HG03575 (cell line): ENCODE measurements around the gene CARTPT.

Experiments
- ATAC-seq: cut with Tn5 transposase; IDR thresholded peaks from one replicate; pipeline ENCODE4 v1.9.1; 2021; ENCODE audit not compliant: unreplicated experiment, insufficient number of reproducible peaks, low FRiP score; ENCODE audit errors: extremely low read depth

The CARTPT gene

DNA sequence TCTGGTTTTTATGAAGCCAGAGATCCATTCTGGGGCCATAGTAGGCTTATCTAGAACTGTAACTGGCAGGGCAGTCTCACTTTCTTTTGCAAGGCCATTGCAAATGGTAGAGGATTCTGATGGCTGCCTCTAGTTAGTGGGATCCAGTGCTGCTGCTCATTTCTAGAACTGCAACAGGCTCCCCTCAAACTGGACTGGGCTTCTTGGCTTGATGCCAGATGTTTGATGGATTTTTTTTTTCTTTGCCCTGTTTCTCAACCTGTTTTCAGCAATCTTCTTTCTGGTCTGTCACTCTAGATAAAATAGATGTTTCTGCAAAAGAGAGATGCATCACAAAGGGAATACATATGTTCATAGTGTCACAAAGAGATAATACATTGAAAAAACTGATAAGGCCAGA, 11.9 kb downstream of the CARTPT start:
- no peak for ATAC-seq

DNA sequence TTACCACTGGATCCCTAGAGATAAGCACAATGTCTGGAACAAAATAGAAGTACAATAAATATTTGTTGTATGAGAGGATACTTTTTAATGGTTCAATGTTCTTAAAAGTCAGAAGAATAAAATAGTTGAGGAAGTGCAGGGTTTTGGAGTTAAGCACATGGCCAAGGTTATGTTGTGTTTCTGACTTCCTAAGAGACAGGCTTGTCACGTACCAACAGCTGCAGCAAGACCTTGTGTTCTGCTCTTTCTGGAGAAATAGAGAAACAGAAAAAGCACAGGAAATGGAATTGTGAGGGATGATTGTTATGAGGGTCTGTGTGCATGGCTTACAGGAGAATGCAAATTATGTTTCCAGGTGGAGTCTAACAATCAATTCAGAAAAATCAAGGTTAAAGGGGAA, 12.9 kb downstream of the CARTPT start:
- ATAC-seq = no peak

DNA sequence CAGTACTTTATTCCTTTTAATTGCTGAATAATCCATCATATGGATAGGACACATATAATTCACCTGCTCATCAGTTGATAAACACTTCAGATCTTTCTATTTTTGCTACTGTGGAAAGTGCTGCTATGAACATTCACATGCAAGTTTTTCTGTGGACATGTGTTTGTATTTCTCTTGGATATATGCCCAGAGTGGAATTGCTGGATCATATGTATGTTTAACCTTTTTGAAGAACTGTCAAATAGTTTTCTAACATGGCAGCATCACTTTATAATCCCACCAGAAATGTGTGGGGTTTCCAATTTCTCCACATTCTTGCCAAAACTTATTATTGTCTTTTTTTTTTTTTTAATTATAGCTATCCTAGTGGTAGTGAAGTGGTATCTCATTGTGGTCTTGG, 15.1 kb downstream of the CARTPT start:
- ATAC-seq = no peak

DNA sequence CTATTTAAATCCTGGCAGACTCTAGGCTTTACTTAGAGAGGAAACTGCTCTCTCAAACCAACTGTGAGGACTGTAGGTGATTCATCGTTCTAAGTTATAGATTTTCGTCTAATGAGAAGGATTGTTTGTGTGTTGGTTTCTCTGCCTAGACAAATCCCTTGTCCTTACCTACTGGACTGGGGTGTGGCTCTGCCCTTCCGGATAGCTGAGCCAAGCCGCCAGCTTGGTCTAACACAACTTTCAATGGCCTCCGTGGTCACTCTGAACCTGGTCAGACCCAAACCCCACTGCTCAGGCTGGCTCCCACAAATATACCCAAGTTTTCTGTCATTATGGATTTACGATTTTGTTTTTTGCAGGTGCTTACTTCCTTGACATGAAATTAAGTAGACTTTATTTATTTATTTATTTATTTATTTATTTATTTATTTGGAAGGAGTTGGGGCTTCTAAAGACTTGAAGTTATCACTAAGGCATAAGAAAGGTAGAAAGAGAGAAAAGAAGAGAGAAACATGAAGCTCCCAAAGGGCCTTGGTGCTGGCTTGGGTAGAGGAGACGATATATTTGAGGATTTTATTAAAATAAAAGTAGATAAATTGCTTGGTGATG, 19.0 kb downstream of the CARTPT start:
- ATAC-seq = no peak

DNA sequence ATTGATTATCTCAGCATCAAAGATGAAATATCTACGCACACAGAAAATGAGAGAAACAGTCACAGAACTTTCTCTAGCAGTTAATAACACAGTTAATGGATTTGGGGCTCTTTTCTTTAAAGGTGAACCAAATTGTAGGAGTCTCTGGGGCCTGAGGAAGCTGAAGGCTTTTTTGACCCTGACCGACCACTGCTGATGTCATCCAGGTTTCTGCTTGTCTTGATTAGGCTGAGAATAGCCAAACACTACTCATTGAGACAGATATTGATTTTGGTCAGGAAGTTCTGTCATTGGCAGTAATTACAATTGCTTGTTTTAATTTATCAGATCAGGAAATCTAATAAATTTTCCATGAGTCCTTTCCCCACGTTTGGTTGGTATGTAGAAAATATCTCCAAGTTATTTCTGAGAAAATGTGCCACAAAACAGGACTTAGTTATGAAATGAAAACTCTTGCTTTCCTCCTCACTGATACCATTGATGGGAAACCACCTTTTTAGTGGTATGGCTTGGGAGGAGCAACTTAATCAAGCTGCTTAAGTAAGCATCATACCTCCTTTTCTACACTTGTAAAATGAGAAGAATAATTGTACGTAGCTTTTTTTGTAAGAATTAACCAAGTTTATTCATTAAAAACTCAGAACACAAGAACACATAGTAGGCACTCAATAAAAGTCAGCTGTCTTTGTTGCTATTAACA, 19.7 kb downstream of the CARTPT start:
- ATAC-seq = no peak

DNA sequence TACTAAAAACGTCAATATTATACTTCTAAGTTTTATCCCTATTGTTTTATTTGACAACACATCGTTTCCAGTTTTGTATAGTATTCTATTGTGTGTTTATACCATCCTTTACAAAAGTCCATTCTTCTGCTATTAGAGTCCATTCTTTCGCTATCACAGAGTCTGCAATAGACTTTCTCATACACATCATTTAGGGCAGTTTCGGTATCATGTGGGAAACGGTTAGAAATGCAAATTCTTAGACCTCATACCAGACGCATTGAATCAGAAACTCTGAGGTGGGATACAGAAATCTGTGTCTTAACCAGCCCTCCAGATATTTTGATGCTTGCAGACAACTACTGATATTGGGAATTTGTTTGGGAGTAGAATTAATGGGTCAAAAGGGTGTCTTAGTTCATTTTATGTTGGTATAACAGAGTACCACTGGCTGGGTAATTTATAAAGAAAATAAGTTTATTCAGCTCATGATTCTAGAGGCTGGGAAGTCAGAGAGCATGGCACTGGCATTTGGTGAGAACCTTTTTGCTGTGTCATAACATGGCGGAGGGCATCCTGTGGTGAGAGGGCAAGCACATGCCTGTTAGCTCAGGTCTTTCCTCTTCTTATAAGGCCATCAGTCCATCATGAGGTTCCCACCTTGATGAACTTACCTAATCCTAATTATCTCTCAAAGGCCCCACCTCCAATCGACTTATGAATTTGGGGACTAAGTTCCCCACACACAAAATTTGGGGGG, 21.1 kb downstream of the CARTPT start:
- ATAC-seq = peak; percentile 88

DNA sequence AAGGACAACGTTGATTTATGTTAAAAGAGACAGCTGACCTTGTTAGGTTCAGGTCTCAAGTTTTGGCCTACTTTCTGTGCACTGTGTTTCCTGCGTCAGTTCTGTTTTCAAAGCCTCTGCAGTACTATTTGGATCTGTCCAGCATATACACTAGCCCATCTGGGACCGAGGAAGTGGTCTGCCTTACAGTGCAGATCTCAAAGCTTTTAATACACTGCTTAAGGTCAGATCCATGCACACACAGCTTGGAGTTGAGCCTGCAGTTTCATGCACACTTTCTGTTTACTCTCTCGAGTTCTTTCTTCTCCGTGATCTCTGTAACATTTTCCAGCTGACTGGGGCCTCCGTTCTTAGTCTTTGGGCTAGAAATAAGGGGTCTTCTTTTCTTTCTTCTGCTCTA, 24.1 kb downstream of the CARTPT start:
- no peak for ATAC-seq

DNA sequence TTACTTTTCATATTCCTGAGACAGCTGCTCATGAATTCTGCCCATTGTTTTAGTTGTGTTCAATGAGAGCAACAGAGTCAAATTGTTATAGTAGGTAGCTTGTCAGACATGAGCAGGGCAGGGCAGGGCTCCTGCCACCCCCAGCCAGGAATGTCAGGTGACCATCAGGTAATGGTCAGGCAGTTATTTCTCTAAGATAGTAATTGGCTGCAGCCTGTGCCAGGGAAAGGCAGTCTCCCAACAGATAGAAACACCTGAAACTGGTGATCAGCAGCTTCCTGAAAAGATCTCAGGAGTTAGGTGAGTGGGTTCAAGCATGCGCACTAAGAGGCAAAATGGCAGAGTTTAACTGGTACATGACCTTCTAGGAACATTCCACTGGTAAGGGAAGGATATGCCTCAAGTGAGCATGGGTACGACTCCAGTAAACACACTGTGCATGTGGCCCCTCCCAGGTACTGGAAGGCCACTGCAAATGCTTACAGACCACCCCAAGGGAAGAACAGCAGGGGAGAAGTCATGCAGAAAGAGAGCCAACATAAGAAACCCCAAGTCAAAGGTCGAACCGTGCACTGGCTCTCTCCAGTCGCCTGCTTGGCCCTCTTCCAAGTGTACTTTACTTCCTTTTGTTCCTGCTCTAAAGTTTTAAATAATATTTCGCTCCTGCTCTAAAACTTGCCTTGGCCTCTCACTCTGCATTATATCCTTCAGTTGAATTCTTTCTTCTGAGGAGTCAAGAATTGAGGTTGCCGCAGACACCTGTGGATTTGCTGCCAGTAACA, 25.1 kb downstream of the CARTPT start:
- ATAC-seq = no peak

DNA sequence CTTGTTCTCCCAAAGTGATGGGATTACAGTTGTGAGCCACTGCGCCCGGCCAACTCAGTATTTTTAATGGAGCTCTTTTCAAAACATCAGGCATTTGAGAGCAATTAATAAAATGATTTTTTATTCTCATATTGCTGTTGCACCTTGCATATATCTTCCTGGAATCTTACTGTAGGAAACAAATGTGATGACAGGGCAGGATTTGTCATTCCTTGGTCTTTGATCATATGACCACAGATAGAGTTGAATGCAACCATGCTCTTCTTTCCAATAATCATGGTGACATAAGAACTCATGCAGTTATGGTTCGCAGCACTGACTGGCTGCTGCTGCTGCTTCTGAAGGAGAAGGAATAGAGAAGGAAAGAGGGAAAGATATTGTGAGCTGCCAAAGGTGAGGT, 28.1 kb downstream of the CARTPT start:
- no peak for ATAC-seq

DNA sequence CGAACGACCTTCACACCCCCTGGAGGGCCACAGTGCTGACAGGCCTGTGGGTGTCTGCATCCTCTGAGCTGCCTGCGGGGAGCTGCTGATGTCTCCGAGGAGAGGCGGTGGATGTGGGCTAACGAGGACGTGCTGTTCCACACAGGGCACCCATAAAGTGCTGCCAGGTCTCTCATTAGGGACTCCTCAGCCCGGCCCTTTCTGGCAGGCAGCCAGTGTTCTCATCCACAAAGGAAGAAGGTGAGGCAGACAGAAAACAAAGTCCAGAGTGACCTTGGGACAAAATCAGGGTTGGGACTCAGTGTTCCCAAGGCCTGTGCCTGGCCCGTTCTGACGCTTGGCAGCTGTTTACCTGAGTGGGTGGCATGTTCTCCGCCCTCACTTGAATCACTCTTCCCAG, 29.3 kb downstream of the CARTPT start:
- ATAC-seq = no peak

DNA sequence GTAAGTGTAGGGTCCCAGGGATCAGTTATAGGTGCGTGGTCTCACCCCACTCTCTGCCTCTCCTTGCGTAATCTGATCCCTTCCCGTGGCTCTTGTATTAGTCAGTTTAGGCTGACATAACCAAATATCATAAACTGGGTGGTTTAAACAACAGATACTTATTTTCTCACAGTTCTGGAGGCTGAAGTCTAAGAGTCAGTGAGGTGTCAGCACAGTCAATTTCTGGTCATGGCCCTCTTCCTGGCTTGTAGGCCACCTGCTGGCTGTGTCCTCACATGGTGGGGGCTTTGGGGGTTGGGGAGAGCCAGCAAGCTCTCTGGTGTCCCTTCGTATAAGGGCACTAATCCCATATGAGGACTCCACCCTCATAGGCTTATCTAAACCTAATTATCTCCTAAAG, 32.3 kb downstream of the CARTPT start:
- ATAC-seq = no peak

DNA sequence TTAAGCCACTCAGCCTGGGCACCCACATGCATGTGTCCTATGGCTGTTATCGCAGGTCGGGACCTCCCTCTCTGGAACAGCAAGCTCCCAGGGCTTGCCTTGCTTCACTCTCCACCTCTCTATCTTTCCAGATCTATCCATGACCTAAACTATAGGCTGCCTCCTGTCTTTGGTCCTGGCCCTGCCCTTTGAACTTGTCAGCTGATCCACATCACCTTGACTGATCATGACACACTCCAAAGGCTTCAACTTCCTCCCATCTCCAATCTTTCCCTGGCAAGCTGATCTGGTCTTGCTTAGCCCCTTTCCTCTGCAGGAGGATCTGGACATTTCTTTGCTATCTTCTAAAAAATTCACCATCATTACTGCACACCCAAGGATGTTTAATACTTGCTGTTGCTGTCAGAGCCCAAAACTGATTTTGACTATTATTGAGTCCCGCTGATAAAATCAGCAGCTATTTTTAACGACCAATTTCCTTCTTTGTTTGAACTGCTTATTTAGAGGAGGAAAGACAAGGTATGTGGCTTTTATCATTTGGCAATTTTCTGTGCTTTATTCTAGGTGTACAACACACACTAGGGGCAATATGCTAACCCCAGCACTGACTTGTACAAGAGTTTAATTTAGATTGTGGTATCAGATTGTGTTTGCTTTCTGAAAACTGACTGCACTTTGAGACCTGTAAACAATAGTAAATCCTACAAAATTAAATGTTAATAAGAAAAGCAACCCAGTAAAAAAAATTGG, 33.5 kb downstream of the CARTPT start:
- ATAC-seq = no peak

DNA sequence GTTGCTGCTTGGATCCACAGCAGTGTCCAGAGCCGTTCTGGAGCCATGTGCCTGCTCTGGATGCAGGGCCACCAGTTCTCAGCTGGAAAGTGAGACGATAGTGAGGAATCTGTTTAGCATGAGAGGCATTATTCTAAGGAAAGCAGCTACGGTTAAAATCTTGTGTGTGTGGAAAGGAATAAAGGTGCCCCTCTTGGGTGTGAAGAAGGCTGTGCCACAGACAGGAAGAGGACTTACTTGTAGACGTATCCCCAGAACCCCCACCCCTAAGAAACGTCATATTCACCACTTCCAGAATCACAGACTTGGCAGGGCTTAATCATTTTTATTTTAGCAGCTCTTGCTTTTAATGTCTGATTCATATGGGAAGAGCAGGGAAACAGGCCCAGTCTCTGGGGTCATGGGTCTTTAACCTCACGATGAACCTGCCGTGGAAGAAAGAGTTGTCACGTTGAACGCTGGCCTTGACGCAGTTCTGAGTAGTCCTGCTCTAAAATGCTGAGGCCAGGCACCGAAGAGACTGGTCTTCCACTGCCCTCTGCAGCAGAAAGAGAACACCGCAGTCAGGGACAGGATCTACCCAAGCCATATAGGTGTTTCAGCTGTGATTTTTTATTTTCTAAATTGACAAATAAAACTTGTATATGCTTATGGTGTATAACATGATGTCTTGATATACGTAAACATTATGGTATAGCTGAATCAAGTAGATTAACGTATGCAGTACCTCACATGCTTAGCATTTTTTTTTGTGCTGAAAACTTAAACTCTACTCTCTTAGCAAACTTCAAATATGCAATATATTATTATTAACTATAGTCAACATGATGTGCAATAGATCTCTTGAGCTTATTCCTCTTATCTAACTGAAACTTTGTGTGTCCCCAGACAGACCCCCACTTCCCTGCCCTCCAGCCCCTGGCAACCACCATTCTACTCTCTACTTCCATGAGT, 38.8 kb downstream of the CARTPT start:
- ATAC-seq = peak; percentile 87

DNA sequence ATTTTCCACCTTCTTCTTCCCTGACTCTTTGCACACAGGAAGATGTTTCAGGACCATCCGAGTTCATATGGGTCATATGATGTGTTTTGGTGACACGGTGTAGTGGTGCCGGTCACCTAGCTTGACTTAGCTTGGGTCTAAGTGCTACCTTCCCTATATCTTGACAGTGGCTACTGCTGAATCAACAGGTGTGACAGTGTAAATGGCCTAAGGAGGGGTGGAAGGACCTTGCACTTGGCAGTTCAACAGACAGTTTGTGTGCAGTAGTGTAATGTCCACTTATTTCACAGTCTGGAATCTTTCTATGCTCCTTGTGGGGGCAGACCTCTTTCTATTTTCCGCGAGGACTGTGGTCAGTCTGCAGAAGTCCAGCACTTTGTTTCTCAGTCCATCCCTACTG, 43.8 kb downstream of the CARTPT start:
- no peak for ATAC-seq

DNA sequence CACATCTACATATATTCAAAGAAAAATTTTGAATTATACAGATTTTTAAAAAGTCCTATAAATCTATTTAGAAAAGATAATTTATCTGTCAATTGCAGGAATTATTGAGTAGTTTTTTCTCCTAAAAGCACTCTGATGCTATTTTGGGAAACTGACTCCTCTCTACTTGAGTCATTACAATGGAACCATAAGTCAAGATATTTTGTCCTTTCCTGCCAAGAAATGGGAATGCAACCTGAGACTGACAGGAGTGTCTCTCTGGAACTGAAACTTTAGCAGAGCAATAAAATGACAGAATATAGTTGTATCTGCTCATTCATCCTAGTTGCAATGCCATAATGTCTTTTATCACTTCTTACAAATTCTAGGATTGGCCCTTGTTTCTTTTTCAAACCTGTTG, 48.6 kb downstream of the CARTPT start:
- no peak for ATAC-seq

DNA sequence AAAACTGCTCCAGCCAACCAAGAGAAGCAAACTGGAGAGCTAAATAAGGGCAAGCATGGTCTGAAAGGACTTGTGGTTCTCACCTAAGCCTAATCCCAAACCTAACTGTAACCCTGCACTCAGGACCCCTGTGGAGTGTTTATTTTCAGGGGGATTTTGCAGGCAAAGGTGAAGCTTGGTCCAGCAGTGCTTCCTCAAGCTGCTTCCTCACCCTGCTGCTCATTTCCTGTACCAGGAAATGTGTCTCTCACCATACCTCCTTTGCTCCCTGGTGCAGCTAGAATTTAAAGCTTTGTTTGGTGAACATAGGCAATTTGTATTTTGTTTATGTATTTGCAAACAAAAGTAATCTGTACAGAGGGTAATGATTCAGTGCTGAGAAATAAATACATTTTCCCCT, 50.2 kb downstream of the CARTPT start:
- ATAC-seq = no peak

DNA sequence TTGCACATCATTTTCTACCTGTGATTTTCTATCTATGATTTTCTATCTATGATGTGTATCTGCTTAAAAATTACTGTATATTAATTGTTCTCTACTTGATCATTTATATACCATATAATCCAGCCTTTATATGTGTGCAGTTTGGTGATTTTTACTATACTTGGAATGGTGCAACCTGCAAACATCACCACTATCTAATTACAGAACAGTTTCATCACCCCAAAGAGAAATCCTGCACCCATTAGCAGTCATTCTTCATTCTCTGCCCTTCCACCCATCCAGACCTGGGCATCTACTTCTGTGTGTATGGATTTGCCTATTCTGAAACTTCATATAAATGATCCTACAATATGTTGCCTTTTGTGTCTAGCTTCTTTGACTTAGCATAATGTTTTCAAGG, 51.3 kb downstream of the CARTPT start:
- ATAC-seq = no peak
